Keratinocyte (primary cell): ENCODE data around the gene ANKRD39. TPM values are rescaled to one million over a fixed set of nuclear protein-coding genes. Genes with fewer than 3 reads are reported as not detected.
A peak's percentile ranks its signal among the peaks of the same experiment; 100 is the strongest.

Experiments
- DNase-seq: peaks from one replicate; pipeline ENCODE4 v3.0.0-alpha.2; 2011; ENCODE audit warnings: low read depth, missing footprints, low spot score
- FAIRE-seq: peaks from 2 replicates; lab custom pipeline; 2011; peaks lifted over from hg19 to GRCh38; lab: Jason Lieb, UNC
- H2AFZ ChIP-seq: 2 replicates; pipeline ENCODE4 v1.6.0; 2012; ENCODE audit warnings: low read length, control low read depth, inconsistent platforms; ENCODE audit not compliant: control insufficient read depth
- H3K27ac ChIP-seq: 2 replicates; pipeline ENCODE4 v1.5.1; 2011; ENCODE audit warnings: low read length; ENCODE audit not compliant: control insufficient read depth, insufficient read depth
- H3K27me3 ChIP-seq: 3 replicates; pipeline ENCODE4 v1.6.0; 2011; ENCODE audit warnings: low read length; ENCODE audit not compliant: control insufficient read depth, insufficient read depth; ENCODE audit errors: extremely low read depth
- H3K36me3 ChIP-seq, 2 experiments: 2 replicates in 1 of 2; 3 replicates in 1 of 2; pipeline ENCODE4 v1.5.1; 2011; ENCODE audit warnings: low read length in 2 of 2, mild to moderate bottlenecking in 1 of 2; ENCODE audit not compliant: control insufficient read depth in 2 of 2, insufficient read depth in 2 of 2; ENCODE audit errors: extremely low read depth in 1 of 2
- H3K4me1 ChIP-seq: 3 replicates; pipeline ENCODE4 v1.5.1; 2011; ENCODE audit warnings: low read length; ENCODE audit not compliant: control insufficient read depth, insufficient read depth; ENCODE audit errors: extremely low read depth
- H3K4me2 ChIP-seq: 3 replicates; pipeline ENCODE4 v1.6.0; 2011; ENCODE audit warnings: low read depth, low read length; ENCODE audit not compliant: control insufficient read depth, insufficient read depth; ENCODE audit errors: extremely low read depth
- H3K4me3 ChIP-seq, 3 experiments: fragments of 200-600 bp in 1 of 3; sonication (generic) in 1 of 3; 2 replicates in 2 of 3; 3 replicates in 1 of 3; pipeline ENCODE4 v1.5.1; 2011 to 2016; ENCODE audit warnings: low read length in 3 of 3, mild to moderate bottlenecking in 3 of 3, control low read depth in 2 of 3, inconsistent platforms in 1 of 3, low read depth in 1 of 3, mixed read lengths in 1 of 3, mixed run types in 1 of 3, moderate library complexity in 1 of 3; ENCODE audit not compliant: control insufficient read depth in 2 of 3, insufficient read depth in 2 of 3; ENCODE audit errors: extremely low read depth in 1 of 3
- H3K79me2 ChIP-seq: 2 replicates; pipeline ENCODE4 v1.6.0; 2012; ENCODE audit warnings: low read length; ENCODE audit not compliant: control insufficient read depth, insufficient read depth
- H3K9ac ChIP-seq: 3 replicates; pipeline ENCODE4 v1.6.0; 2011; ENCODE audit warnings: low read length; ENCODE audit not compliant: control insufficient read depth, insufficient read depth; ENCODE audit errors: extremely low read depth
- H3K9me1 ChIP-seq: 3 replicates; pipeline ENCODE4 v1.6.0; 2011; ENCODE audit warnings: low read length; ENCODE audit not compliant: control insufficient read depth, insufficient read depth; ENCODE audit errors: extremely low read depth
- H3K9me3 ChIP-seq: 2 replicates; pipeline ENCODE4 v1.5.1; 2012; ENCODE audit warnings: low read depth, low read length; ENCODE audit not compliant: control insufficient read depth
- H4K20me1 ChIP-seq: 3 replicates; pipeline ENCODE4 v1.6.0; 2011; ENCODE audit warnings: low read length; ENCODE audit not compliant: control insufficient read depth, insufficient read depth; ENCODE audit errors: extremely low read depth
- CTCF ChIP-seq, 3 experiments: IDR thresholded peaks in 1 of 3; conservative IDR thresholded peaks in 1 of 3; optimal IDR thresholded peaks in 1 of 3; 2 replicates in 2 of 3; 3 replicates in 1 of 3; pipeline versions ENCODE3 to v1.5.1; 2011; ENCODE audit warnings: low read length in 3 of 3, mild to moderate bottlenecking in 3 of 3, moderate library complexity in 2 of 3, control low read depth in 1 of 3, inconsistent platforms in 1 of 3; ENCODE audit not compliant: insufficient read depth in 2 of 3; ENCODE audit errors: extremely low read depth in 1 of 3
- EZH2 ChIP-seq: IDR thresholded peaks from one replicate; pipeline ENCODE4 v1.6.1; 2012; ENCODE audit warnings: inconsistent platforms, mild to moderate bottlenecking, low read length, moderate library complexity
- dilution Hi-C: fragments of 300-500 bp; cut with MboI; formaldehyde crosslinking; loops from one replicate; pipeline ENCODE4 v1.7.0; 2020; ENCODE audit warnings: low sequenced_read_pairs; ENCODE audit not compliant: extremely low pct_ligation_motif_present
- polyA plus RNA-seq, 5 experiments: library from polyadenylated mRNA; depleted of rRNA in 3 of 5; stranded (reverse) in 3 of 5; stranded (forward) in 1 of 5; unstranded in 1 of 5; fragments of >200 nt; gene quantifications; 1 replicate in 1 of 5; 2 replicates in 3 of 5; 3 replicates in 1 of 5; pipeline versions ENCODE4 v1.2.1 to v1.2.3, GENCODE V29; 2011 to 2012; ENCODE audit warnings: missing spikeins in 2 of 5, low read depth in 1 of 5, low replicate concordance in 1 of 5

ANKRD39 gene
- polyA plus RNA-seq, 1 donor (not counting 4 experiments of a cell fraction or from before 2014, with no cell fraction given): 7.2 TPM

- peaks cover 9% of the 10 kb centered on the region for H3K79me2 ChIP-seq
- H3K27ac ChIP-seq: peak overlapping the region; percentile 61
- peaks cover 21 to 27% of the 10 kb centered on the region in 2 experiments for H3K36me3 ChIP-seq
- peak overlapping the region; percentile 75 to 90 (median 80) for H3K4me3 ChIP-seq
- dilution Hi-C loops: no loop called here
- FAIRE-seq (no peak), DNase-seq (no peak)
- peak overlapping the region; percentile 60 for H3K9ac ChIP-seq
- no peaks in the 10 kb centered on the region for H3K9me1 ChIP-seq
- H3K9me3 ChIP-seq: no peaks in the 10 kb centered on the region
- H3K4me1 ChIP-seq: peaks cover 31% of the 10 kb centered on the region
- peak overlapping the region; percentile 65 for H2AFZ ChIP-seq
- H4K20me1 ChIP-seq: no peaks in the 10 kb centered on the region
- H3K27me3 ChIP-seq: no peaks in the 10 kb centered on the region
- TF ChIP-seq EZH2: no peak
- TF ChIP-seq CTCF (optimal IDR thresholded peaks at IDR 0.05 in 1 of 3, IDR thresholded peaks at IDR 0.05 in 1 of 3, conservative IDR thresholded peaks at IDR 0.05 in 1 of 3; ENCODE audit: extremely low read depth in 1 of 3, insufficient read depth in 2 of 3, low read length in 3 of 3): peak in 2 of 3 experiments; percentile 49 to 64
- peak overlapping the region; percentile 93 for H3K4me2 ChIP-seq
Measured at GRCh38 chr2:96868555-96869280, 10.9 kb upstream of the ANKRD39 start.

GRCh38 chr2:96867756-96868554 is 10.1 kb upstream of the ANKRD39 start:
- peak overlapping the region; percentile 4 for H3K27ac ChIP-seq
- peaks cover 9% of the 10 kb centered on the region for H3K79me2 ChIP-seq
- no peak for DNase-seq
- FAIRE-seq: no peak
- H3K27me3 ChIP-seq: no peaks in the 10 kb centered on the region
- H3K9me1 ChIP-seq: no peaks in the 10 kb centered on the region
- peak overlapping the region; percentile 65 for H2AFZ ChIP-seq
- TF ChIP-seq EZH2: no peak
- no peak for TF ChIP-seq CTCF (optimal IDR thresholded peaks at IDR 0.05 in 1 of 3, IDR thresholded peaks at IDR 0.05 in 1 of 3, conservative IDR thresholded peaks at IDR 0.05 in 1 of 3; ENCODE audit: extremely low read depth in 1 of 3, insufficient read depth in 2 of 3, low read length in 3 of 3)
- dilution Hi-C loops: no loop called here
- no peaks in the 10 kb centered on the region for H3K9me3 ChIP-seq
- H3K4me3 ChIP-seq: peak overlapping the region; percentile 75 to 90 (median 80)
- peak overlapping the region; percentile 60 for H3K9ac ChIP-seq
- peaks cover 28% of the 10 kb centered on the region for H3K4me1 ChIP-seq
- H3K36me3 ChIP-seq: peaks cover 28 to 29% of the 10 kb centered on the region in 2 experiments
- no peaks in the 10 kb centered on the region for H4K20me1 ChIP-seq
- H3K4me2 ChIP-seq: peak overlapping the region; percentile 93
